GM12878 (cell line): ENCODE measurements around the gene LMNB1.
"Not testable (repeated sequence)": the region's sequence is repeated elsewhere in the genome, so short reads cannot be mapped to it uniquely, and the experiment has no call there.

Source experiments
- BHLHE40 ChIP-seq, 2 experiments: fragments of 450-650 bp in 1 of 2; IDR thresholded peaks; 2 replicates each; pipeline ENCODE4 v1.6.1; 2011 to 2017; ENCODE audit warnings: low read depth in 2 of 2, borderline replicate concordance in 1 of 2, improper control_type of control experiment in 1 of 2, low read length in 1 of 2, mild to moderate bottlenecking in 1 of 2
- CREB1 ChIP-seq: IDR thresholded peaks from 2 replicates; pipeline ENCODE4 v1.6.1; 2012; ENCODE audit warnings: low read depth, mild to moderate bottlenecking, inconsistent platforms
- ETV6 ChIP-seq, 2 experiments: fragments of 450-650 bp in 1 of 2; IDR thresholded peaks in 1 of 2; conservative IDR thresholded peaks in 1 of 2; 2 replicates each; pipeline ENCODE4 v1.6.1; 2014; ENCODE audit warnings: antibody characterized with exemption in 1 of 2, borderline replicate concordance in 1 of 2, low read depth in 1 of 2, mild to moderate bottlenecking in 1 of 2, moderate library complexity in 1 of 2
- GATAD2B ChIP-seq: fragments of 450-650 bp; conservative IDR thresholded peaks from 2 replicates; pipeline ENCODE4 v1.6.1; 2017; ENCODE audit warnings: low read depth, mild to moderate bottlenecking, moderate library complexity
- NRF1 ChIP-seq: conservative IDR thresholded peaks from 2 replicates; pipeline ENCODE4 v1.6.1; 2011; ENCODE audit warnings: mild to moderate bottlenecking, low read depth, low read length, improper control_type of control experiment
- POLR2A ChIP-seq: IDR thresholded peaks from 2 replicates; pipeline ENCODE4 v1.6.1; 2011; ENCODE audit warnings: low read depth, mild to moderate bottlenecking, low read length
- TARDBP ChIP-seq: IDR thresholded peaks from 2 replicates; pipeline ENCODE4 v1.6.1; 2016; ENCODE audit warnings: borderline replicate concordance
- TF ChIP-seq, protein P1 (sequence below): IDR thresholded peaks from 2 replicates; pipeline ENCODE4 v1.6.1; 2012; ENCODE audit warnings: low read depth, low read length, improper control_type of control experiment
- TF ChIP-seq, protein P2 (sequence below), 3 experiments: IDR thresholded peaks in 2 of 3; conservative IDR thresholded peaks in 1 of 3; 2 replicates each; pipeline ENCODE4 v1.5.1; 2011; ENCODE audit warnings: low read depth in 3 of 3, low read length in 3 of 3, mild to moderate bottlenecking in 3 of 3, control low read depth in 2 of 3, moderate library complexity in 2 of 3, inconsistent platforms in 1 of 3, mixed read lengths in 1 of 3; ENCODE audit not compliant: control insufficient read depth in 2 of 3, insufficient read depth in 1 of 3; ENCODE audit errors: extremely low read depth in 1 of 3
- TF ChIP-seq, protein P3 (sequence below): fragments of 150-350 bp; IDR thresholded peaks from 2 replicates; pipeline ENCODE4 v1.6.1; 2014; ENCODE audit warnings: mild to moderate bottlenecking, low read depth, low read length

DNA sequence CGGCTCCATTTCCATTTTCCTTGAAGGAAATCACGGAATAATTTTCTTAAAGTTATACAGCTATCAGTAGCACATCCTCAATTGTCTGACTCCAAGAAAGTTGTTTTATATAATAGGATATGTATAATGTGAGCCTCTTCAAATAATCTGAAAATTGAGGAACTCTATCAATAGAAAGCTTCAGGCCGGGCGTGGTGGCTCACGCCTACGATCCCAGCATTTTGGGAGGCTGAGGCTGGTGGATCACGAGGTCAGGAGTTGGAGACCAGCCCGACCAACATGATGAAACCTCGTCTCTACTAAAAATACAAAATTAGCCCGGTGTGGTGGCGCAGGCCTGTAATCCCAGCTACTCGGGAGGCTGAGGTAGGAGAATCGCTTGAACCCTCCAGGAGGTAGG is 3.4 kb upstream of the LMNB1 start:
- not testable (repeated sequence) for TF ChIP-seq BHLHE40 (IDR thresholded peaks at IDR 0.05; ENCODE audit: borderline replicate concordance in 1 of 2, low read depth in 2 of 2, low read length in 1 of 2); ETV6 (conservative IDR thresholded peaks at IDR 0.05 in 1 of 2, IDR thresholded peaks at IDR 0.05 in 1 of 2; ENCODE audit: borderline replicate concordance in 1 of 2, low read depth in 1 of 2); POLR2A; TARDBP; GATAD2B; NRF1; CREB1
- TF ChIP-seq, protein P1, sequence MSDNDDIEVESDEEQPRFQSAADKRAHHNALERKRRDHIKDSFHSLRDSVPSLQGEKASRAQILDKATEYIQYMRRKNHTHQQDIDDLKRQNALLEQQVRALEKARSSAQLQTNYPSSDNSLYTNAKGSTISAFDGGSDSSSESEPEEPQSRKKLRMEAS, result not testable (repeated sequence)
- TF ChIP-seq, protein P2, sequence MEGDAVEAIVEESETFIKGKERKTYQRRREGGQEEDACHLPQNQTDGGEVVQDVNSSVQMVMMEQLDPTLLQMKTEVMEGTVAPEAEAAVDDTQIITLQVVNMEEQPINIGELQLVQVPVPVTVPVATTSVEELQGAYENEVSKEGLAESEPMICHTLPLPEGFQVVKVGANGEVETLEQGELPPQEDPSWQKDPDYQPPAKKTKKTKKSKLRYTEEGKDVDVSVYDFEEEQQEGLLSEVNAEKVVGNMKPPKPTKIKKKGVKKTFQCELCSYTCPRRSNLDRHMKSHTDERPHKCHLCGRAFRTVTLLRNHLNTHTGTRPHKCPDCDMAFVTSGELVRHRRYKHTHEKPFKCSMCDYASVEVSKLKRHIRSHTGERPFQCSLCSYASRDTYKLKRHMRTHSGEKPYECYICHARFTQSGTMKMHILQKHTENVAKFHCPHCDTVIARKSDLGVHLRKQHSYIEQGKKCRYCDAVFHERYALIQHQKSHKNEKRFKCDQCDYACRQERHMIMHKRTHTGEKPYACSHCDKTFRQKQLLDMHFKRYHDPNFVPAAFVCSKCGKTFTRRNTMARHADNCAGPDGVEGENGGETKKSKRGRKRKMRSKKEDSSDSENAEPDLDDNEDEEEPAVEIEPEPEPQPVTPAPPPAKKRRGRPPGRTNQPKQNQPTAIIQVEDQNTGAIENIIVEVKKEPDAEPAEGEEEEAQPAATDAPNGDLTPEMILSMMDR (IDR thresholded peaks at IDR 0.05 in 2 of 3, conservative IDR thresholded peaks at IDR 0.05 in 1 of 3; ENCODE audit: control insufficient read depth in 2 of 3, extremely low read depth in 1 of 3, insufficient read depth in 1 of 3, low read depth in 3 of 3, low read length in 3 of 3), result not testable (repeated sequence)
- TF ChIP-seq, protein P3, sequence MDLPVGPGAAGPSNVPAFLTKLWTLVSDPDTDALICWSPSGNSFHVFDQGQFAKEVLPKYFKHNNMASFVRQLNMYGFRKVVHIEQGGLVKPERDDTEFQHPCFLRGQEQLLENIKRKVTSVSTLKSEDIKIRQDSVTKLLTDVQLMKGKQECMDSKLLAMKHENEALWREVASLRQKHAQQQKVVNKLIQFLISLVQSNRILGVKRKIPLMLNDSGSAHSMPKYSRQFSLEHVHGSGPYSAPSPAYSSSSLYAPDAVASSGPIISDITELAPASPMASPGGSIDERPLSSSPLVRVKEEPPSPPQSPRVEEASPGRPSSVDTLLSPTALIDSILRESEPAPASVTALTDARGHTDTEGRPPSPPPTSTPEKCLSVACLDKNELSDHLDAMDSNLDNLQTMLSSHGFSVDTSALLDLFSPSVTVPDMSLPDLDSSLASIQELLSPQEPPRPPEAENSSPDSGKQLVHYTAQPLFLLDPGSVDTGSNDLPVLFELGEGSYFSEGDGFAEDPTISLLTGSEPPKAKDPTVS, result not testable (repeated sequence)
